GM20000 (cell line): ENCODE measurements around the gene PABPC5.

Source experiments
- DNase-seq: peaks from one replicate; pipeline ENCODE4 v3.0.0; 2012; ENCODE audit warnings: low spot score
- CTCF ChIP-seq: IDR thresholded peaks from 2 replicates; pipeline ENCODE4 v1.5.1; 2012; ENCODE audit warnings: mild to moderate bottlenecking, control low read depth; ENCODE audit errors: extremely low read depth, missing control alignments

Gene PABPC5

DNA sequence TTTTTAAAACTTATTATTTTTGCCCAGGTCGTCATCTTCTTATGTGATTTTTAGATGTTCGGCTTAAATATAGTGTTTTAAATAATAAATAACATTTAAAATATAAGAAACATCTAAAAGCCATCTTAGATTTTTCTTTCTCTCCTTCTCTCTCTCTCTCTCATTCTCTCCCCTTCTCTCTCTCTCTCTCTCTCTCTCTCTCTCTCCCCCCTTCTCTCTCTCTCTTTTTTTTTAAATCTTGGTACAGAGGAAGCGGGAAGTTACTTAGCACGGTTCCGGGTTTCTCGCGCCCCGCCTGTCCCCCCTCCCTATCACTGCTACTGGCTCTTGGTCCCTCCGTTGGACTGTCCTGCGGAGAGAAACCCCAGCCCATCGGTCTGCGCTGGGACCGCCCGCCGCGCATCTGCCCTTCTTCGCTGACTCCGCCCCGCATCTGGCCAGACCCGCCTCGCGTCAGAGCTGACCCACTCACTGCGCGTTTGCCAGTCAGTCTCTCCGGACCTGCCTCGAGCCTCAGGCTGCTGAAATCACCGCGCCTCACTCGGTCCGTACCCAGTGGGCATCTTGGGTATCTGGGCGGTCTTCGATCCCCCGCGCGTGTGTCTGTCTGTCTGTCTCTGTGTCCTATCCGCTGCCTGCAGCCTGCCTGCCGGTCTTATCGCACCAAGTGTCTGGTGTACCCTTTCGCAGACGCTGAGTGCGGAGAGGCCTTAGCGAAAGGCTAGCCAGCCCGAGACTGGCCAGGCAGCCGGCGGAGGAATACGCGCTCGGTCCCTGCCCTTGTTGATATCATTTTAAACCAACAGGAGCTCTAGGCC, at the start of gene PABPC5:
PABPC5 (plus strand) TSS at position 489 of the 818 bp plus-strand sequence. CDS start 739 bp downstream, outside the sequence.
- no peak for TF ChIP-seq CTCF
- no peak for DNase-seq

GRCh38 chrX:91389026-91389425, 45.6 kb upstream of the PABPC5 start:
- DNase-seq: no peak
- TF ChIP-seq CTCF: no peak

DNA sequence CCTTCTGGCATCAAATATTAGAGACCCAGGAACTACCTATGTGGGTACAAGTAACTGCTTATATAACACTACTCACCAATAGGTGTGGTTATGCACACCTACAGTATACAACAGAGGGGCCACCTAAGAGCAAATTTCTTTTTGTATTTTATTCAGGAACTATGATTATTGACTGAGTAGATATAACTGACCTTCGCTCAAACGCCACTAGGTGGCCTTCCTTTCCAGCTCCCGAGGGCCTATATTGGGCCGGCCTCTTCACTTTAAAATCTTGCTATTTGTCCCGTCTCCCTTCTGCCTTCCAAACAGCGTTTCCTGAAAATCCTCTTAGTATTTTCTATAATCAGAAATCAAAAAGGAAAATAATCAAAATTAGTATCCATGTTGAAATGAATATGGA, 19.9 kb upstream of the PABPC5 start:
- no peak for DNase-seq
- no peak for TF ChIP-seq CTCF

- no peak for DNase-seq
- TF ChIP-seq CTCF: no peak
Observed at GRCh38 chrX:91435395-91435794, 756 bp downstream of the PABPC5 start.
